ENCODE results near the gene LAMA4.

Gene LAMA4

DNA sequence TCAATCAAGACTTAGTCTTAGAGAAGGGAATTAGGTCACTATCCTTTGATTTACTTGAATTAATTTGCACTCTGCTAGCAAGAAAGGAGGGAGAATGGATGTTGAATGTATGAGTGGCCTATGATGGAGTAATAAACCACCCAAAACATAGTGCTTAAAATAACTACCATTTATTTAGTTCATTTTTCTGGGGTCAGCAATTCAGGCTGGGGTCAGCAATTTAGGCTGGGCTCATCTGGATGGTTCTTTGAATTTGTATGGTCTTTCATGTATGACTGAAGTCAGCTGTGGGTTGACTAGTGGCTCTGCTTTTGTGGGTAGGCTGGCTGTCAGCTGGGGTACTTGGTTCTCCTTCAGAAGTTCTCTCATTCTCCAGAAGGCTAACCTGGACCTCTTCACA, 21.0 kb upstream of the LAMA4 start:
- no peak for DNase-seq

DNA sequence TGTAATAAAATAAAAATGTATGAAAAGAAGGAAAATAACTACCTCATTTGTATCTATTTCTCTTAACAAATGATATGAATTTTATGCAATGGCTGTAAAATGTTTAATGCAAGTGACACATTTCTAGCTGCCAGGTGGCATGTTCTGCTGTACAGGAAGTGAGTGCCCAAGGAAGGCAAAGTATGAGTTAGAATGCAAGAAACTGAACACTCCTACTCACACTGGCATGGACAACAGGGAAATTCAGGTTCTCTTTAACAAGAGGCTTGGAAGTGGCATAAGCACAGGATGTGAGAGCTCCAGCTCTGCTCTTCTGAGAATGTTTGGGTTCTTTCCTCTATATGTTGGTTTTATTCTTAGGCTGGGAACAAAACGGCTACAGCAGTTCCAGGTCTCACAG, 20.4 kb upstream of the LAMA4 start:
- no peak for DNase-seq

DNA sequence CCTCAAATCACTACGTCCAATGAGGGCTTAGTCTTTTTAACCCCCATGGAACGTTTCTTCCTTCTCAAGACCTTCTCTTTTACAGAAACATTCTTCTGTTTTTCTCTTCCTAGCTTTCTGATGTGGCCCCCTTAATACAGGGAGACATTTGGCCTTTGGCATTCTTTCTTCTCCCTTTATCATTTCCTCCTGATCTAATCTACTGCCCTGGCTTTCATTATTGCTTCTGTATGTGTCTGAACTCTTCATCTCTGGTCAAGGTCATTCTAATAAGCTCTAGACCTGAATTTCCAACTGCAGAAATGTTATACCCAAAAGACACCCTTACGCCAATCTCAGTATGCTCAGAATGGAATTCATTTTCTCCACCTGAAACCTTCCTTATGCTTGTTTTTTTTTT, 18.4 kb upstream of the LAMA4 start:
- no peak for DNase-seq

DNA sequence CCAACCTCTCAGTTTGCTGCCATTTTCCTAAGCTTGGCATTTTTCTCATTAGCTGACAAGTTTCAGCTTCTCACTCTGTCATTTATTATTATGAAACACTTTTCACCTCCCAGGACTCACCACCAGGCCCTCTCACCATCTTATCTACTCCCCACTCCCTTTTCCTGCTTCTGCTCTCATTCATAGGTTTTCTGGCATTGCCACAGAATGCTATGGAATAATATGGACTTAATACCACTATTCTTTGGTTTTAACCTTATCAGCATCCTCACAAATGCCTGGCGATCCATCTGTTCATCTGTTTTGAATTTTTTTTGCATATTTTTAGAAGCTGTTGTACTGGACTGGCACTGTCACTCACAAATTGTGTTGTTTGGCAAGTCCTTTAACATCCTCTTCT, 16.4 kb upstream of the LAMA4 start:
- no peak for DNase-seq

DNA sequence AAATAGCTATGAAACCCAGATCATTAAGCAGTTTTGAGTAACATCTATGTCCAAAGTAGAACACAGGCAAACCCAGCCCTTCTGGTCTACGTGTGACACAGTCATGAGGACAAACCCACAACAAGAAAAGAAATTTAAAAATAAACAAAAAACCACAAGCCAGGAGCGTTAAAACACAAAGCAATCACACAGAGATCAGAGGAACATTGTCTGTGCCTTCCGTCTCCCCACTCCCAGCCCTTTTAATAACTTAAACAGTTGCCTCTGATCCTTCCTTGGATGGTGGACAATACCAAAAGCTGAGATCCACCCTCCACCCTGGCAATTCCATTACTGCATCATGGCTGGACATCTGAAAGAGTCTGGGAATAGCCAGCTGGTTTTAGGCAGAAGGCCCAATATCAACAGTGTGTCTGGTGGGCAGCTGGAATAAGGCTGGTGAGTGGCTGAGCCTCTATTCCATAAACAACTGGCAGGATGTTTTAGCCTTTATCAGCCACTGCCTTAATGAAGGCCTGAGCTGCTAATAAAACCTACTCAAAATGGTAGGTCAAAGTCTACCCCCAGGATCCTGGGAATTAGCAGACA, 15.7 kb upstream of the LAMA4 start:
- no peak for DNase-seq

DNA sequence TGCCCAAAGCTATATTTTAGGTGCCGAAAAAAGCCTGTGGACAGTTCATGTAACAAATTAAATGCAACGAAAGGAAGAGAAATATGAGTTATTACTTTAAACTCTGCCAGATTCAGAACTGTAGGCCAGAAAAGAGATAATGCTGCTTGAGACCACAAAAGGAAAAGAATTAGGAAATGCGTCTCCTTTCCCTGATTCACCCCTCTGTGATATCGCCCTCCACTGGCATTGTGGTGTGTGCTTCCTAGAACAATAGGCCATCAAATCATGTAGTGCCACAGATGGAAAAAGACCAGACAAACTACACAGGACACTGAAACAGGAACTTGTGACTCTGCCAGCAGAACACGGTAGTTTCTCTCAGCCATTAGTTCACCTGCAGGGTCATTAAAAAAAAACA, 14.7 kb upstream of the LAMA4 start:
- no peak for DNase-seq

DNA sequence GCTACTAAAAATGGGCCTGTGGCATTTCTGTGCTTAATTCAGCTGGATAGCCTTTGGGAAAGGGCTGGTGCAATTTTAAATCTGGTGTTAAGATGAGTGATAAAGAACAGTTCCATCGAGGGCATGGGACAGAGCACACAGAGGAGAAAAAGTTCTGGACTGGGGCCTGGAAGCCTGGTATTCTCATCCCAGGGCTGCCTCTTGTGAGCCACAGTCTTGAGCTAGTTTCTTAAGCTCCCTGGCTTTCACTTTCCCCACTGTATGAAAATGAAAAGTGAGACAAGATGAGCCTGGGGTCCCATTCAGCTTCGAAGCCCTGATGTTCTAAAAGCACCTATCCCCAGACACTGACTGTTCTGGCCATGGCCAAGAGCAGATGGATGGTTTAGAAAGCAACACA, 14.3 kb upstream of the LAMA4 start:
- no peak for DNase-seq

DNA sequence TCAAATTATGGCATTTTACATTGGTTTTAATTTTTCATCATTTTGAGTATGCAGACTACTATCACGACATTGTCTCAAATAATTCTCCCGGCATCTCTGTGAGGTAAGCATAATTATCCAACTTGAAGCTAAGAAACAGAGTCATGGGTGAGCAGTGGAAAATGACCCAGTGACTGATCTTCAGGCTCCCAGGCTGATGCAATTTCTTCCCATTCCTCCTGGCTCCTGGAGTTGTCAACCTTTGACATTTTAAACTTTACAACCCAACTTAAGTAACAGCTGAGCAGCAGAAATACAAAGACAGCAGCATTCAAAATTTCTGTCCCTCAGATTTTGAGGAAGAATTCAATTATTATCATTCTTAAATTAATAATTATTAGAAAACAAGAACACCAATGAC, 13.7 kb upstream of the LAMA4 start:
- DNase-seq, result no peak

DNA sequence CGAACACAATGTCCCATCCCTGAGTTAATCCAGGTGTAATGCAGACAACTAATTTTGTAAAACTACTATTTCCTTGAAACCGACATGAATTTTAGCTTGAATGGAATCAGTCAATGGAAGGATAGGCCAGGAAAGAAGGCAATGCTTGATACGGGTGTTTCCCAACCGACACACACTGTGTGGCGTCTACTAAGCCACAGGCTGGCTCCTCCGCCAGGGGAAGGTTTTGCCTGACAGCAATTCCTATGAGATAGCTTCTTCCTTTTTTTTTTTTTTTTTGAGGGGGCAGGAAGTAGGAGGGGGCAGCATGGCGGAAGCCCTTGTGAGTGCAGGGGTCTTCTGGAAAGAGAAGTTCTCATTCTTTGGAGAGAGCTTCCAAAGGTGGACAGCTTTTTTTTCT, 12.0 kb upstream of the LAMA4 start:
- DNase-seq, result no peak

DNA sequence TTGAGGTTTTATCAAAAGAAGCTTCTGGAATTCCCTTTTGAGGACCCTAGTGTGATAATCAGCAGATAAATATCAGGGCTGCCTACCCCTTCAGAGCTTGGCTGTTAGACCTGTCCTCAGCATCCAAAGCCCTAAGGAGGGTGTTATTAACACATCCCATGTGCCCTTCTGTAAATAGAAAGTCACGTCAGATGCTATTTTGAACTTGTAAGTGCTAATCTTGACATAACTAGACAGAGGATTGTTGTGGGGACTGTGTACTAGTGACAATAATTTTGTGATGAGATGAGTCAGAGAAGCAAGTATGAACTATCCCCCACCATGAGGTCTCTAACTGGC, 4.9 kb upstream of the LAMA4 start:
- DNase-seq, result no peak

DNA sequence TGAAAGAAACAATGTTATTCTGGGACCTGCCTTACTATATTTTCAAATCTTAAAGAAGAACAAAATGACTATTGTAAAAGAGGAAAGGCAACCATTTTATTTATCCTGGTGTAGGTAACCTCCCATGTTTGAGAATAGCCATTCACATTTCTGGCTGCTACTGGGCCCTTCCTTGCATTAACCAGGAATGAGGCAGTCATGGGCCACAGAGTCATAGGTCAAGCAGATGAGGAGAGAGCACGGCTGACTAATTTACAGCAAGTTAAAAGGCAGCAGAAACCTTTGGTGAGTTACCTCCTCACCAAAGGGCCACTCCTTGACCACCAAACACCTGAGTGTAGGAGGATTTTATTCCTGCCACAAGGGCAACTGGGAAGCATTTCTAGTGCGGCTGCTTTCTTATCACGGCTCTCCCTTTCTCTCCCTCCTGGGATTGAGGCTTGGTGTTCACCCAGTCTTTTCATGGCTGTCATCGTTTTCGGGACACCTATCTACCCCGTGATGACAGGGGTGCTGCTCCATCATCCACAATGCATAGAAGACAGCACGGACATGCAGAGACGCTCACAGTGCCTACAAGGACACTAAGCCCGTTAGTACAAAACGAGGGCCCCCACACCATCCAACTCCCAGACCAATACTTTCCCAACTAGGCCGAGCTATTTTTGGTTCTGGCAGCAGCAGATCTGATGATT, 4.4 kb upstream of the LAMA4 start:
- DNase-seq, result no peak

DNA sequence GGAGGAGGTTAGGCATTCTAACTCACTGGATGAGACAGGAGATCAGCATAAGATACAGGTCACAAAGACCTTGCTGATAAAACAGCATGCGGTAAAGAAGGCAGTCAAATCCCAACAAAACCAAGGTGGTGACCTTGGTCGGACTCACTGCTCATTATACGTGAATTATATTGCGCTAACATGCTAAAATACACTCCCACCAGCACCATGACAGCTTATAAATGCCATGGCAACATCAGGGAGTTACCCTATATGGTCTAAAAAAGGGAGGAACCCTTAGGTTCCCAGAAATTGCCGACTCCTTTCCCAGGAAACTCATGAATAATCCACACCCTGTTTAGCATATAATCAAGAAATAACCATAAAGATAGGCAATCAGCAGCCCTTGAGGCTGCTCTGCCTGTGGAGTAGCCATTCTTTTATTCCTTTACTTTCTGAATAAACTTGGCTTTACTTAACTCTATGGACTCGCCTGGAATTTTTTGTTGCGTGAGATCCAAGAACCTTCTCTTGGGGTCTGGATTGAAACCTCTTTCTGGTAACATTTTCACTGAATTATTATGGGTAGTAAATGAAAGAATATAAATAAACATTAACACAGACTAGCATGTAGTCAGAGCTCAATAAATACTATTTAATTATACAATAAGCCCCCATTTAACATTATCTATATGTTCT, 3.0 kb upstream of the LAMA4 start:
- DNase-seq, result no peak

DNA sequence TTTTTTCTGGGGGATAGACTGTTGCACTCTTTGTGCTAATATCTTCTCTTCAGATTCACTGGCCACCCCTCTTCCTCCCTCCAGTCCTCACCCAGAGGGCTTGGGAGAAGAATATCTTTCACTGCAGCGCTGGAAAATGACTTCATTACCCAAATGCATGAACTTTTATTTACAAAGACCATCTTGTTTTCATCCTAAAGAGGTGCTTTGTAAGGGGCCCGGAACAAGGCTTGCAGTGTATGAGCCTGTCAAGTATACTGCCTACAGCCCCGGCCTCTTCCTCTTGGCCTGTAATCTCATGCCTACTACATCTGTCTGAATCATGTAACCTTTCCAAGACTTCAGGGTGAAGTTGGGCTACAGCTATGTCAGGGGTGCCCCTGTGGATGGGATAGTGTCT, 554 bp upstream of the LAMA4 start:
- DNase-seq, result no peak

DNA sequence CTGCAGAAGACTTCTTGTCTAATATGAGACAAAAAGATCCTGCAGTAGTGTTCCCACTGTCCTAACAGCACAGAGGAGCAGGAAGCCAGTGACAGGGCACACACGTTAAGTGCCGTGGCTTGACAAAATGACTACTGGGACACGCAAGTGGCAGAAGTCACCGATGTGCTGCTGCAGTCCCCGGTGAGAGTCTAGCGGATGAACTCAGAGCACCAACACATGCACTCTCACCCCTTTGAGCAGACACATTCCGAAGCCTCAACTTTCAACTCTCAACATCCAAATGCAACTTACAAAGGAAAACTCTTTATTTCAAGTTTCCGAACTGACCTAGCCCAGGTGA, 898 bp downstream of the LAMA4 start:
- DNase-seq, result no peak

DNA sequence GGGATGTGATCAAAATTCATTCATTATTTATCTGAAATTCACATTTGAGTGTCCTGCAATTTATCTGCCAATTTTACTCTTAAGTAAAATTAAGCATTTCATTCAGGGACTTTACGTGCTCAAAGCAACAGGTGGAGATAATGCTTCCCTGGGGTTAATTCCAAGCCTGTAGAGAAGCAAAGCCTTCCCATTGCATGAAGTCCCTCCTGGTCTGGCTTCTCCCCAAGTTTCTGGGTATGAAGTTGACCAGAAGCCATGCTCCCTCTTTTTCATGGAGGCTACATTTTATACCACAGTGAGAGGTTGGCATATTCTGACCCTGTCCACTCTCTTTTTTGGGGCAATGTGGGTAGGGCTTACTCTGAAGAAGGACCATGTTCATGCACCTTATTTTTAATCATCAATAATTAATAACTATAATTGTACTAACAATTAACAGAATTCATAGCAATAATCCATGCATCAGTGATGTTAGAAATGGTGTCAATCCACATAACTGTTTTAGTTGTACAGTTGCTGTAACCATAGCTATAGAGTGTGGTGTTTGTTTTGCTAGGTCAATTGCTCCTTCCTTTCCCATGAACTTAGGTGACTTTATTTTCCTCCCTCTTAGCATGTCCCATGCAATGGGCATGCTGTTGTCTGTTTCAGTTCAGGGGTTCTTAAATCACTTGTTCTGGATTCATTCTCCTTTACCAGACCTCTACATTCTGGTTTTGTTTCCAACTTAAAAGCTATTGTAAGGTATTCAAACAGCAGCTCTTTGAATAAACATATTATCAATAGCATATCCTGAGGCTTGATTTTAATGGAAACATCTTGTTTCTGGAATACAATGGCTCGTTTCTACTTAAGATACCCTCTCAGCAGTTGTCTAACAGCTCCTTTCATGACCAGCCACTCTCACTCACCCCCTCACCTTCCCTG, 1.5 kb downstream of the LAMA4 start:
- no peak for DNase-seq

DNA sequence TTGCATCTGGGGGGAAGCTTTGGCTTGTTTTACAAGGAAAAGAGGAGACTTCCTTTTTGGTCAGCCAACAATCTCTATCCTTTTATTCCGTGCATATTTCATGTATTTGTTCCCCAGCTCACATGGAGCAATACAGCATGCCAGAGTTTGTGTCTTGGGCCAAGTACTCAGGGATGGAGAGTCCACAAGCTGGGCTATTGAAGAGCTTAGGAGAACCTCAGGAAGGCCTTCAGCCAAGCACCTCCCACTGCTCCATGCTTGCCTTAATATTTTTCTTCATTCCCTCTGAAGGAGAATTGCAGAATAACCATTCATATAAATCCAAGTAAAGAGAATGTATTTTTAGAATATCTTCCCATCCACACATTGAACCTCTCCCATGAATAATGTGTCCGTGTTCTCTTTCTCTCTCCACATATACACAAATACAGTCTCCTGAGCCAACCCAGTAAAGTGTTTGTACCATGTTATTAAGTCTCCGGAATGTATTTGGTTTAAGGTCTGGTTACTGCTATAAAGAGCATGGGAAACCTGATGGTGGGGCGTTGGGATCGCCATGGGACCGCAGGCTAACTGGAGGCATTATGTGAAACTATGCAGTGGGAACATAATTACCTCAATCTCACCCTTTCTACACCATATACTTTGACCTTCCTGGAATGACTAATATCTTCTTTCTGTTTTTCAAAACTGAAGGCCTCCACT, 3.0 kb downstream of the LAMA4 start:
- no peak for DNase-seq

DNA sequence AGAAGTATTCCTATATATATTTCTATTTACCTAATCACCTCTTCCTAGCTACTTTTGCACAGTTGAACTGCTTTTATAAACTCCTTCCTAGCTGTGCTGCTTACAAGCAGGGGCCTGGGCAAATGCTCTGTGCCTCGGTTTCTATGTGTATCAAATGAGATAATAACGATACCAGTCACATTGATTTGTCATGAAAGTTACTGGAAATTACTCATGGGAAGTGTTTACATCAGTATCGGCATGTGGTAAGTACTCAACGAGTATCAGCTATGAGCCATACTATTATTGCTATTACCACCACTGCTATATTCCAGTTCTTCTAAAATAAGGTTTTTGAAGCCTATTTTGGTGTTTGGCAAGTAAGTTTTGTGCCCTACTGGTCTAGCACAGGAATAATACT, 4.9 kb downstream of the LAMA4 start:
- no peak for DNase-seq

DNA sequence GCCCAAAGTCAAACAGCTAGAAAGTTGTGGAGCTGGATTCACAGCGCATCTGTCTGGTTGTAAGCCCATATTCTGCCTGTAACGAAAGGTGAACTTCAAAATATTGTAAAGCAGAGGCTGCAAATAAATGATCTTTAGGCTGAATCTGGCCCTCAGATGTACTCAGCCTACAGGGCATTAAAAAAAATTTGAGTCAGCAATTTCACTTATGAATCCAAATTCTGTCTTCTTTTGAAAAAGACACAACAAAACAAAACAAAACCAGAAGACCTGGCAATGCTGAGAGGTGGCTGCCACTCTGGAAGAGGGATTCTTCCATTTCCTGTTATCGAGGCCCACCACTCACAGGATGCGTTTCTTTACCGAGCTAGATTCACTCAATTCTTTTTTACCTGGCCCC, 7.1 kb downstream of the LAMA4 start:
- DNase-seq, result no peak

DNA sequence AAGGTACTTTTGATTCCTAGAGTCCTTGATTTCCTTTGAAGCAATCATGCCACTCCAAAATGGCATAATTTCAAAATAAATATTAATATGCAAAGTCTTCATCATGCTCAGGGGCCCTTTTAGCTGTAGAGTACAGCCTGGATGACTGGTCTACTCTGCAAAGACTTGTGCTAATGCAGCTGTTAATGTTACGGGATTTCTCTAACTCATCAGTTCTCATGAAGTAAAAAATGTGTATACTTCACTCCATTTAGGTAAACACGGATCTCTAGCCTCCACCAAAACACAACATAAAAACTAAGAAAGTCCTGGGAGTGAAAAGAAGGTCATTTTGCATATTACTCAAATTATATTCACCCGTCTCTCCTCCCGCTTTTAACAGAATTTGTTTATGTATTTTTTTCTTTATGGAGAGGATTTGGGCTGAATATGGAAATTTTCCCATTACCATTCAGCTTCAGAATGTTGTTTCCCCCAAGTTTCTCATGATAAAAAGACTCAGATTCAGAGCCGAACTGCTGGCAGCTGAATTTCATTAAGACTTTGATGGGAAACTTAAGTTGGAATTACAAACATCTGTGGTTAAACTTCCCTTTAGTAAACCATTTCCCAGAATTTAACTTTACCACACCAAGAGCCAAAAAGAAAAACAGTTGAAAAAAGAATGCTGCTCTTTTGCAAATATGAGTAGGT, 8.7 kb downstream of the LAMA4 start:
- no peak for DNase-seq

DNA sequence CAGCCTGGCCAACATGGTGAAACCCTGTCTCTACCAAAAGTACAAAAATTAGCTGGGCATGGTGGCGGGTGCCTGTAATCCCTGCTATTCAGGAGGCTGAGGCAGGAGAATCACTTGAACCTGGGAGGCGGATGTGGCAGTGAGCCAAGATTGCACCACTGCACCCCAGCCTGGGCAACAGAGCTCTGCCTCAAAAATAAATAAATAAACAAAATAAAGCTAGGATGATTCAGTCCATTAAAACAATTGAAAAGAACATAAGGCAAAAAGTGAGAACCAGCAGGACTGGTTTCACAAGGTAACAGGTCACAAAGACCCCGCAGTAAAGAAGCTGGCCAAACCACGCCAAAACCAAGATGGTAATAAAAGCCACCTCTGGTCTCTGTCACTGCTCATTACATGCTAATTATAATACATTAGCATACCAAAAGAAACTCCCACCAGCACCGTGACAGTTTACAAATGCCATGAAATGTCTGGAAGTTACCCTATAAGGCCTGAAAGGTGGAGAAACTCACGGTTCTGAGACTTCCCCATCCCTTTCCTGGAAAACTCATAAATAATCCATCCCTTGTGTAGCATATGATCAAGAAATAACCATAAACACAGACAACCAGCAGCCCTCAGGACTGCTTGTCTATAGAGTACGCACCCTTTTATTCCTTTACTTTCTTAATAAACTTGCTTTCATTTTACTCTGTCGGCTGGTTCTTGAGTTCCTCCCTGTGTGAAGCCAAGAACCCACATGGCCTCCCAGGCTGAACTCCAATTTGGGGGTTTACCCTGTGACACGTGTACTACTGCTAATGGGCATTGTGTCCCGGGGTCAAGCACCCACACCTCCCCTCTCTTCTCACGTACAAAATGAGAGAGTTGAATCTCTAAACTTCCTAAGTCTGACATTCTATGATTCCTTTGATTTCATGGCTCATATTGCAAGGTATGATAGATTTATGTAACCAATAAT, 10.2 kb downstream of the LAMA4 start:
- no peak for DNase-seq

DNA sequence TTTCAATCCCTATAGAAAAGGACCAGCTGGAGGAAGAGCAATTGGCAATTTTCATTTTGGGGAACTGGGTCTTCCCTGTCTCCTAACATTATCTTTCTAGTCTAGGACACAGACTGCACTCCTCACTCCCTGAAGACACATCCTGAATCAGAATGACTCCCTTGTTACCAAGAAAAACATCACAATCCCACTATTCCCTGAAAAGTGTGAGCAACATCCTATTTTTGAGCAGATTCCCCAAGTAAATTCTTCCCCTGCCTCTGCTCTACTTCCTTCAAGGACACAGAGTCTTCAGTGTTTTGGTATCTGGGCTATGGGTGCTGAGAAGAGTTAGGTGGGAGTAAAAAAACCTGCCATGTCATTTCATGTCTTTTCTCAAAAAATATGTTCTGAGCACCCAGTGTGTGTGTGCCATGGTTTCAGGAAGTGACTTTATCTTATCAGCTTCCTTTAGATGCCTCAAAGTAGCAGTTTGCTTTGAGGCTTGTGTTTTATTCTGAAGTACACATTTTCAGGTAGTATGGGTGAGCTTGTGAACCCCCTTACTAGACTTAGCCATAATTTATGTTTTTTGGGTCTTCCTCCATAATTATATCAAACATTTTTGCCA, 12.4 kb downstream of the LAMA4 start:
- no peak for DNase-seq

Data from activated CD8-positive, alpha-beta memory T cell treated with anti-CD3 and anti-CD28 coated beads, Interleukin-2, amount 50 U/mL, for 4 hours (primary cell).